ENCODE results near the gene LPAR5. TPM values are rescaled to one million over a fixed set of nuclear protein-coding genes. Genes with fewer than 3 reads are reported as not detected.

Gene LPAR5
- total RNA-seq, 1 experiment from 2014 or later: 0.20 TPM

GRCh38 chr12:6631549-6631961, 4.2 kb downstream of the LPAR5 start (continued):
- TF ChIP-seq MYBL2 (CRISPR knock-in tag; IDR thresholded peaks at IDR 0.05) (no peak), MAX (CRISPR knock-in tag; IDR thresholded peaks at IDR 0.05) (no peak), GRHL2 (CRISPR knock-in tag; IDR thresholded peaks at IDR 0.05; ENCODE audit: insufficient replicate concordance, severe bottlenecking) (no peak), HMGXB4 (CRISPR knock-in tag; IDR thresholded peaks at IDR 0.05) (no peak)
- TF ChIP-seq, protein P1, sequence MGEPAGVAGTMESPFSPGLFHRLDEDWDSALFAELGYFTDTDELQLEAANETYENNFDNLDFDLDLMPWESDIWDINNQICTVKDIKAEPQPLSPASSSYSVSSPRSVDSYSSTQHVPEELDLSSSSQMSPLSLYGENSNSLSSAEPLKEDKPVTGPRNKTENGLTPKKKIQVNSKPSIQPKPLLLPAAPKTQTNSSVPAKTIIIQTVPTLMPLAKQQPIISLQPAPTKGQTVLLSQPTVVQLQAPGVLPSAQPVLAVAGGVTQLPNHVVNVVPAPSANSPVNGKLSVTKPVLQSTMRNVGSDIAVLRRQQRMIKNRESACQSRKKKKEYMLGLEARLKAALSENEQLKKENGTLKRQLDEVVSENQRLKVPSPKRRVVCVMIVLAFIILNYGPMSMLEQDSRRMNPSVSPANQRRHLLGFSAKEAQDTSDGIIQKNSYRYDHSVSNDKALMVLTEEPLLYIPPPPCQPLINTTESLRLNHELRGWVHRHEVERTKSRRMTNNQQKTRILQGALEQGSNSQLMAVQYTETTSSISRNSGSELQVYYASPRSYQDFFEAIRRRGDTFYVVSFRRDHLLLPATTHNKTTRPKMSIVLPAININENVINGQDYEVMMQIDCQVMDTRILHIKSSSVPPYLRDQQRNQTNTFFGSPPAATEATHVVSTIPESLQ (CRISPR knock-in tag; IDR thresholded peaks at IDR 0.05): no peak

- POLR2A ChIA-PET: no interaction called here
- CTCF ChIA-PET: interaction anchor here (4.3 kb wide), 1 partner anchor 10 kb away, joined by 25 read pairs; no protein-coding TSS in a partner anchor
- Mint-ChIP-seq H3K27me3 (ENCODE audit: low read depth) (peaks cover 3% of the 10 kb centered on the region), H3K4me3 (no peak overlapping the region), H3K36me3 (no peaks in the 10 kb centered on the region), H3K9me3 (no peaks in the 10 kb centered on the region), H3K4me1 (peaks cover 12% of the 10 kb centered on the region), H3K27ac (no peak overlapping the region)
- DNase-seq (ENCODE audit: low spot score) (no peak), ATAC-seq (no peak)
- TF ChIP-seq, protein P1 (CRISPR knock-in tag; IDR thresholded peaks at IDR 0.05): no peak
- no peak for TF ChIP-seq RELA (CRISPR knock-in tag; IDR thresholded peaks at IDR 0.05; ENCODE audit: borderline replicate concordance)
- TF ChIP-seq JAZF1 (CRISPR knock-in tag; IDR thresholded peaks at IDR 0.05): no peak
- TF ChIP-seq SOX15 (CRISPR knock-in tag; IDR thresholded peaks at IDR 0.05): no peak
- TF ChIP-seq CREM (CRISPR knock-in tag; IDR thresholded peaks at IDR 0.05): no peak
- TF ChIP-seq HMGXB4 (CRISPR knock-in tag; IDR thresholded peaks at IDR 0.05): no peak
- TF ChIP-seq NR1H2 (CRISPR knock-in tag; IDR thresholded peaks at IDR 0.05): no peak
- no peak for TF ChIP-seq JUN (CRISPR knock-in tag; IDR thresholded peaks at IDR 0.05)
- no peak for TF ChIP-seq TP53 (CRISPR knock-in tag; IDR thresholded peaks at IDR 0.05)
- no peak for TF ChIP-seq PRDM15 (CRISPR knock-in tag; IDR thresholded peaks at IDR 0.05)
- TF ChIP-seq, protein P2, sequence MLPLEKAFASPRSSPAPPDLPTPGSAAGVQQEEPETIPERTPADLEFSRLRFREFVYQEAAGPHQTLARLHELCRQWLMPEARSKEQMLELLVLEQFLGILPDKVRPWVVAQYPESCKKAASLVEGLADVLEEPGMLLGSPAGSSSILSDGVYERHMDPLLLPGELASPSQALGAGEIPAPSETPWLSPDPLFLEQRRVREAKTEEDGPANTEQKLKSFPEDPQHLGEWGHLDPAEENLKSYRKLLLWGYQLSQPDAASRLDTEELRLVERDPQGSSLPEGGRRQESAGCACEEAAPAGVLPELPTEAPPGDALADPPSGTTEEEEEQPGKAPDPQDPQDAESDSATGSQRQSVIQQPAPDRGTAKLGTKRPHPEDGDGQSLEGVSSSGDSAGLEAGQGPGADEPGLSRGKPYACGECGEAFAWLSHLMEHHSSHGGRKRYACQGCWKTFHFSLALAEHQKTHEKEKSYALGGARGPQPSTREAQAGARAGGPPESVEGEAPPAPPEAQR (CRISPR knock-in tag; IDR thresholded peaks at IDR 0.05): no peak
- no peak for TF ChIP-seq TEAD4 (CRISPR knock-in tag; IDR thresholded peaks at IDR 0.05)
- no peak for TF ChIP-seq ZNF232 (CRISPR knock-in tag; IDR thresholded peaks at IDR 0.05)
- TF ChIP-seq, protein P3, sequence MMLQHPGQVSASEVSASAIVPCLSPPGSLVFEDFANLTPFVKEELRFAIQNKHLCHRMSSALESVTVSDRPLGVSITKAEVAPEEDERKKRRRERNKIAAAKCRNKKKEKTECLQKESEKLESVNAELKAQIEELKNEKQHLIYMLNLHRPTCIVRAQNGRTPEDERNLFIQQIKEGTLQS (CRISPR knock-in tag; conservative IDR thresholded peaks at IDR 0.05): no peak
- TF ChIP-seq, protein P4, sequence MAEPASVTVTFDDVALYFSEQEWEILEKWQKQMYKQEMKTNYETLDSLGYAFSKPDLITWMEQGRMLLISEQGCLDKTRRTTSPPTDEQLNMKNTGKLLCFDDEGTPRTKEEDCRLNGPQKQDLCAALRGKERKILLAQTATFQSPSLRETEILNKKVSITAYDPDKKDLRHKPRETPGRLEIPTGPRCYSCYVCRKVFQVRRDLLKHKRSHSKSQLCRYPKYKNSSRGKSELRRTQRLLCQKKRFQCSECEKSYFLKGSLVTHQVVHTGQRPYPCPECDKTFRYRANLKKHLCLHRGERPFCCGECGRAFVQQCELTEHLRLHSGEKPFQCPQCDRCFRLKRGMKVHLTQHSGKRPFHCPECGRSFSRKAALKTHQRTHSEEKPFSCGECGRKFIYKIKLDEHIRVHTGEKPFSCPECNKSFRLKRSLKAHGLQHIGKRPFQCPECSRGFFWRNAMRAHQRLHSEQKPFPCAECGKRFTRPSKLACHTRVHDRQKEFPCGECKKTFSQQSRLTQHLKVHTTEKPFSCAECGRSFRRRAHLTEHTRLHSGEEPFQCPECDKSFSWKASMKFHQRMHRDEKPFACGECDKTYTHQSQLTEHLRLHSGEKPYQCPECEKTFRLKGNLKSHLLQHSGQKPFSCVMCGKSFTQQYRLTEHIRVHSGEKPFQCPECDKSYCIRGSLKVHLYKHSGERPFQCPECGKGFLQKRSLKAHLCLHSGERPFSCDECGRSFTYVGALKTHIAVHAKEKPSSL (CRISPR knock-in tag; conservative IDR thresholded peaks at IDR 0.05): no peak
- TF ChIP-seq GABPB1 (CRISPR knock-in tag; IDR thresholded peaks at IDR 0.05): no peak
Observed at GRCh38 chr12:6630736-6631135, 5.0 kb downstream of the LPAR5 start.

Data from WTC11 (cell line).